GM12878 (cell line): ENCODE results near the gene TYW1B. TPM values are rescaled to one million over a fixed set of nuclear protein-coding genes. Genes with fewer than 3 reads are reported as not detected.
"Not testable (repeated sequence)": the region's sequence is repeated elsewhere in the genome, so short reads cannot be mapped to it uniquely, and the experiment has no call there.

ENCODE experiments used
- ATAC-seq: fragments of 200-7000 bp; cut with Tn5 transposase; 3 replicates; pipeline ENCODE4 v1.9.1; 2020; ENCODE audit warnings: mild to moderate bottlenecking, moderate library complexity
- BruUV-seq: library from RNA; stranded (reverse); fragments of 400-500 nt; replicated peaks from 2 replicates; lab custom pipeline; 2021; lab: Mats Ljungman, UMichigan
- CTCF ChIA-PET: fragments of 300-600 bp; sonication (Branson Sonifier 250); formaldehyde crosslinking; extraction: SDS; loops from one replicate; lab custom pipeline; 2021; ENCODE audit warnings: inconsistent platforms; lab: Yijun Ruan, JAX
- POLR2A ChIA-PET: fragments of 350-600 bp; formaldehyde crosslinking; extraction: SDS; loops from one replicate; lab custom pipeline; 2021; ENCODE audit warnings: inconsistent platforms; lab: Charles Lee
- RAD21 ChIA-PET: fragments of 300-600 bp; sonication (Branson Sonifier 250); formaldehyde crosslinking; loops from one replicate; lab custom pipeline; 2023; ENCODE audit warnings: antibody characterized with exemption; ENCODE audit not compliant: unreplicated experiment; lab: Charles Lee
- SMC1A ChIA-PET: fragments of 300-600 bp; sonication (Branson Sonifier 250); formaldehyde crosslinking; loops from one replicate; lab custom pipeline; 2023; ENCODE audit not compliant: unreplicated experiment, uncharacterized antibody; lab: Charles Lee
- DNase-seq: peaks from one replicate; pipeline ENCODE4 v3.0.0-alpha.2; 2011; ENCODE audit warnings: low read depth, low spot score
- FAIRE-seq: peaks from 3 replicates; lab custom pipeline; 2011; peaks lifted over from hg19 to GRCh38; lab: Jason Lieb, UNC
- H2AFZ ChIP-seq: 2 replicates; pipeline ENCODE4 v1.6.0; 2011; ENCODE audit warnings: low read depth, low read length, control low read depth; ENCODE audit not compliant: control insufficient read depth
- H3K27ac ChIP-seq: 2 replicates; pipeline ENCODE4 v1.5.1; 2011; ENCODE audit warnings: control low read depth; ENCODE audit not compliant: control insufficient read depth, insufficient read depth
- H3K27me3 ChIP-seq, 2 experiments: replicated peaks in 1 of 2; 2 replicates each; pipeline versions ENCODE4 v1.6.0 to v1.6.1; 2011; ENCODE audit warnings: low read length in 1 of 2; ENCODE audit not compliant: control insufficient read depth in 2 of 2, insufficient read depth in 2 of 2
- H3K36me3 ChIP-seq, 2 experiments: 2 replicates each; pipeline ENCODE4 v1.5.1; 2011; ENCODE audit warnings: low read length in 1 of 2; ENCODE audit not compliant: control insufficient read depth in 2 of 2, insufficient read depth in 2 of 2
- H3K4me1 ChIP-seq: 2 replicates; pipeline ENCODE4 v1.6.1; 2011; ENCODE audit warnings: mild to moderate bottlenecking, low read length, moderate library complexity, mixed read lengths; ENCODE audit not compliant: control insufficient read depth, insufficient read depth
- H3K4me2 ChIP-seq: 2 replicates; pipeline ENCODE4 v1.6.0; 2011; ENCODE audit warnings: control low read depth; ENCODE audit not compliant: control insufficient read depth, insufficient read depth
- H3K4me3 ChIP-seq: fragments of 200-600 bp; sonication (generic); 2 replicates; pipeline ENCODE4 v1.5.1; 2016
- H3K79me2 ChIP-seq: 2 replicates; pipeline ENCODE4 v1.6.0; 2011; ENCODE audit warnings: low read length; ENCODE audit not compliant: control insufficient read depth, insufficient read depth
- H3K9ac ChIP-seq: 2 replicates; pipeline ENCODE4 v1.8.0; 2011; ENCODE audit warnings: low read length, control low read depth, mixed read lengths; ENCODE audit not compliant: control insufficient read depth, insufficient read depth
- H3K9me3 ChIP-seq: replicated peaks from 3 replicates; pipeline ENCODE4 v1.5.1; 2011; ENCODE audit warnings: mild to moderate bottlenecking, low read length; ENCODE audit not compliant: control insufficient read depth, insufficient read depth
- H4K20me1 ChIP-seq: 2 replicates; pipeline ENCODE4 v1.6.0; 2011; ENCODE audit not compliant: control insufficient read depth, insufficient read depth
- BACH1 ChIP-seq: fragments of 450-650 bp; IDR thresholded peaks from 2 replicates; pipeline ENCODE4 v1.6.1; 2017; ENCODE audit warnings: mild to moderate bottlenecking, borderline replicate concordance
- BCL11A ChIP-seq: IDR thresholded peaks from 2 replicates; pipeline ENCODE4 v1.6.1; 2011; ENCODE audit warnings: low read depth, low read length
- BHLHE40 ChIP-seq, 2 experiments: fragments of 450-650 bp in 1 of 2; IDR thresholded peaks; 2 replicates each; pipeline ENCODE4 v1.6.1; 2011 to 2017; ENCODE audit warnings: low read depth in 2 of 2, borderline replicate concordance in 1 of 2, improper control_type of control experiment in 1 of 2, low read length in 1 of 2, mild to moderate bottlenecking in 1 of 2
- BMI1 ChIP-seq: fragments of 450-650 bp; IDR thresholded peaks from 2 replicates; pipeline ENCODE4 v1.6.1; 2016; ENCODE audit warnings: mild to moderate bottlenecking, moderate library complexity, borderline replicate concordance
- CHD2 ChIP-seq: IDR thresholded peaks from 2 replicates; pipeline ENCODE4 v1.6.1; 2011; ENCODE audit warnings: low read depth, low read length, improper control_type of control experiment, borderline replicate concordance
- DPF2 ChIP-seq: fragments of 450-650 bp; IDR thresholded peaks from 2 replicates; pipeline ENCODE4 v1.6.1; 2017; ENCODE audit warnings: mild to moderate bottlenecking
- EED ChIP-seq: sonication (generic); IDR thresholded peaks from 2 replicates; pipeline ENCODE4 v1.6.1; 2016; ENCODE audit warnings: antibody characterized with exemption, low read depth
- EP300 ChIP-seq, 2 experiments: fragments of 150-350 bp in 1 of 2; IDR thresholded peaks; 2 replicates each; pipeline ENCODE4 v1.6.1; 2011 to 2012; ENCODE audit warnings: low read depth in 2 of 2, low read length in 2 of 2, borderline replicate concordance in 1 of 2, improper control_type of control experiment in 1 of 2, inconsistent platforms in 1 of 2; ENCODE audit not compliant: control insufficient read depth in 1 of 2
- GATAD2B ChIP-seq: fragments of 450-650 bp; conservative IDR thresholded peaks from 2 replicates; pipeline ENCODE4 v1.6.1; 2017; ENCODE audit warnings: low read depth, mild to moderate bottlenecking, moderate library complexity
- IKZF1 ChIP-seq: fragments of 450-650 bp; conservative IDR thresholded peaks from 2 replicates; pipeline ENCODE4 v1.6.1; 2017; ENCODE audit warnings: antibody characterized with exemption, mild to moderate bottlenecking
- IKZF2 ChIP-seq, 2 experiments: fragments of 450-650 bp; IDR thresholded peaks; 2 replicates each; pipeline ENCODE4 v1.6.1; 2017; ENCODE audit warnings: mild to moderate bottlenecking in 2 of 2, moderate library complexity in 2 of 2
- MEF2B ChIP-seq: fragments of 450-650 bp; IDR thresholded peaks from 2 replicates; pipeline ENCODE4 v1.6.1; 2018; ENCODE audit warnings: mild to moderate bottlenecking, moderate library complexity; ENCODE audit not compliant: partially characterized antibody, poor library complexity, severe bottlenecking
- MTA2 ChIP-seq: fragments of 450-650 bp; IDR thresholded peaks from 2 replicates; pipeline ENCODE4 v1.6.1; 2016; ENCODE audit warnings: low read depth, mild to moderate bottlenecking, moderate library complexity
- NBN ChIP-seq: fragments of 450-650 bp; IDR thresholded peaks from 2 replicates; pipeline ENCODE4 v1.6.1; 2016
- NR2F1 ChIP-seq: fragments of 450-650 bp; conservative IDR thresholded peaks from 2 replicates; pipeline ENCODE4 v1.6.1; 2017; ENCODE audit warnings: mild to moderate bottlenecking
- PAX5 ChIP-seq: IDR thresholded peaks from 2 replicates; pipeline ENCODE4 v1.6.1; 2011; ENCODE audit warnings: low read depth, low read length, borderline replicate concordance
- RB1 ChIP-seq: fragments of 450-650 bp; formaldehyde crosslinking; IDR thresholded peaks from 2 replicates; pipeline ENCODE4 v1.6.1; 2017; ENCODE audit warnings: mild to moderate bottlenecking, borderline replicate concordance
- RUNX3 ChIP-seq: IDR thresholded peaks from 2 replicates; pipeline ENCODE4 v1.6.1; 2012; ENCODE audit warnings: low read length, inconsistent platforms
- TCF12 ChIP-seq: IDR thresholded peaks from 2 replicates; pipeline ENCODE4 v1.6.1; 2011; ENCODE audit warnings: low read depth, mild to moderate bottlenecking, low read length
- WGBS: methylation state at CpG from one replicate; pipeline ENCODE4 v1.1.6; 2016; ENCODE audit warnings: low lambda C conversion rate; ENCODE audit not compliant: insufficient replicate concordance, insufficient coverage; ENCODE audit errors: missing lambda C conversion rate; 5-methylcytosine and 5-hydroxymethylcytosine counted together
- in situ Hi-C: fragments of 300-500 bp; cut with MboI; formaldehyde crosslinking; loops from 9 replicates; pipeline ENCODE4 v1.14.3; 2018; ENCODE audit warnings: mixed read lengths
- intact Hi-C: fragments of 100-400 bp; cut with micrococcal nuclease; formaldehyde crosslinking; loops from one replicate; pipeline ENCODE4 v1.14.2; 2022; ENCODE audit not compliant: unreplicated experiment
- polyA plus RNA-seq, 11 experiments: library from polyadenylated mRNA; depleted of rRNA in 4 of 11; unstranded in 6 of 11; stranded (reverse) in 5 of 11; fragments of >200 nt; fragmentation: Nextera tagmentation in 4 of 11; fragmentation: Illumina TruSeq in 1 of 11; extraction: Ambion mirVana in 4 of 11; extraction: Trizol in 1 of 11; gene quantifications; 1 replicate in 1 of 11; 2 replicates in 10 of 11; pipeline versions ENCODE4 v1.2.1 to v1.2.3, GENCODE V29; 2011 to 2016; ENCODE audit warnings: inconsistent platforms in 2 of 11, missing spikeins in 2 of 11, low read depth in 1 of 11
- total RNA-seq, 4 experiments: library from RNA; depleted of rRNA in 3 of 4; stranded (reverse); fragments of >200 nt in 3 of 4; fragmentation: Illumina TruSeq in 1 of 4; extraction: Trizol in 1 of 4; gene quantifications; 2 replicates each; pipeline versions ENCODE4 v1.2.1 to v1.2.3, GENCODE V29; 2013 to 2021
- TF ChIP-seq, protein P1 (sequence below): fragments of 450-650 bp; IDR thresholded peaks from 2 replicates; pipeline ENCODE4 v1.6.1; 2017; ENCODE audit warnings: low read depth, mild to moderate bottlenecking, moderate library complexity
- TF ChIP-seq, protein P2 (sequence below): fragments of 450-650 bp; IDR thresholded peaks from 2 replicates; pipeline ENCODE4 v1.6.1; 2016; ENCODE audit warnings: mild to moderate bottlenecking

The TYW1B gene
- total and polyA plus RNA-seq, 10 of the 15 experiments (the other 5 are each of a cell fraction or from before 2014, with no cell fraction given) = 3.5 to 6.6 (median 5.3) TPM

DNA sequence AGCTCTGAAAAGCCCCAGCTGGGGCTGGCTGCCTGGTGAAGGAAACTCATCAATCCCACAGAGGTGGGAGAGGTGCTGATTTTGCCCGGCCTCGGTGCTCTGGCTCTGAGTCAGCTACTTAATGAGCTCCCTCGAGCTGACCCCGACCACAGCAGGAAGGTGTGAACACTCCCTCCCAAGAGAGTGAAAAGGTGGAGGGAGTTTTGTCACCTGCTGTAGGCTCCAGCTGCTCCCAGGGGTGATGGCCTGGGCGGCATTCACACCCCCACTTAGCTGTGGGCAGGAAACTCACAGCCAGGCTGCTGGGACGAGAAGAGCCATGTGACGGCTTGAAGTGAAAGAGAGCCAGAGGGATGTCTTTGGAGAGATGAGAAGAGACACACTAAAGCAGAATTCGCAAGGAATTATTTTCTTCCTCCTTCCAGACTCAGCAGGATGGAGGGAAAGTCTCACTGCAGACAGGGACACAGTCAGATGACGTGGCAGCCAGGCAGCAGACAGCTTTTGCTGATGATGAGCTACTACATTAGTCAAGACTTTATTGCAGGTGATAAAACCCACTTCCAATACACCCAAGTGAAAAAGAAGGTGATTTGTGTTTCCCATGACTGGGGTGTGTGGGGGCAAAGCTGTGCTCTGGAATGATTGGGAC lies 281.3 kb downstream of the TYW1B start:
- CTCF ChIA-PET = interaction anchor here (1.2 kb wide), 1 partner anchor 239 kb away, joined by 5 read pairs; no protein-coding TSS in a partner anchor
- H3K9me3 ChIP-seq, H3K9ac ChIP-seq, H3K4me2 ChIP-seq, BruUV-seq, H3K27ac ChIP-seq, intact Hi-C loops, SMC1A ChIA-PET, H4K20me1 ChIP-seq, POLR2A ChIA-PET, H3K4me1 ChIP-seq, H3K79me2 ChIP-seq, H3K27me3 ChIP-seq, in situ Hi-C loops, H2AFZ ChIP-seq, H3K4me3 ChIP-seq, H3K36me3 ChIP-seq: not testable (repeated sequence)
- RAD21 ChIA-PET = interaction anchor here (1.0 kb wide), 1 partner anchor 53 kb away, joined by 4 read pairs; no protein-coding TSS in a partner anchor
- FAIRE-seq = peak; percentile 83
- DNase-seq = peak; percentile 24
- WGBS = 17% methylated on average over 9 of the region's 9 CpGs
- peak; percentile 92 for ATAC-seq
- peak; percentile 77; the same call in 1 of the 2 replicates for TF ChIP-seq TCF12
- peak; percentile 47; the same call in 1 of the 2 replicates for TF ChIP-seq NBN
- 0 out of 2 replicates have a peak, but pooled peaks have one; percentile 25 for TF ChIP-seq PAX5
- TF ChIP-seq BHLHE40 (IDR thresholded peaks at IDR 0.05; ENCODE audit: borderline replicate concordance in 1 of 2, low read depth in 2 of 2, low read length in 1 of 2) = peak; percentile 41 to 87; a peak in 3 of 4 replicates
- TF ChIP-seq IKZF2 (IDR thresholded peaks at IDR 0.05) = peak; percentile 98
- TF ChIP-seq MTA2 = peak; percentile 98
- TF ChIP-seq IKZF1 = peak; percentile 96
- TF ChIP-seq, protein P1, sequence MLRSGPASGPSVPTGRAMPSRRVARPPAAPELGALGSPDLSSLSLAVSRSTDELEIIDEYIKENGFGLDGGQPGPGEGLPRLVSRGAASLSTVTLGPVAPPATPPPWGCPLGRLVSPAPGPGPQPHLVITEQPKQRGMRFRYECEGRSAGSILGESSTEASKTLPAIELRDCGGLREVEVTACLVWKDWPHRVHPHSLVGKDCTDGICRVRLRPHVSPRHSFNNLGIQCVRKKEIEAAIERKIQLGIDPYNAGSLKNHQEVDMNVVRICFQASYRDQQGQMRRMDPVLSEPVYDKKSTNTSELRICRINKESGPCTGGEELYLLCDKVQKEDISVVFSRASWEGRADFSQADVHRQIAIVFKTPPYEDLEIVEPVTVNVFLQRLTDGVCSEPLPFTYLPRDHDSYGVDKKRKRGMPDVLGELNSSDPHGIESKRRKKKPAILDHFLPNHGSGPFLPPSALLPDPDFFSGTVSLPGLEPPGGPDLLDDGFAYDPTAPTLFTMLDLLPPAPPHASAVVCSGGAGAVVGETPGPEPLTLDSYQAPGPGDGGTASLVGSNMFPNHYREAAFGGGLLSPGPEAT = peak; percentile 96
- peak; percentile 59; the same call in 1 of the 2 replicates for TF ChIP-seq BMI1
- peak; percentile 74; the same call in 1 of the 2 replicates for TF ChIP-seq GATAD2B
- 0 out of 2 replicates have a peak, but pooled peaks have one; percentile 24 for TF ChIP-seq RB1
- TF ChIP-seq, protein P2, sequence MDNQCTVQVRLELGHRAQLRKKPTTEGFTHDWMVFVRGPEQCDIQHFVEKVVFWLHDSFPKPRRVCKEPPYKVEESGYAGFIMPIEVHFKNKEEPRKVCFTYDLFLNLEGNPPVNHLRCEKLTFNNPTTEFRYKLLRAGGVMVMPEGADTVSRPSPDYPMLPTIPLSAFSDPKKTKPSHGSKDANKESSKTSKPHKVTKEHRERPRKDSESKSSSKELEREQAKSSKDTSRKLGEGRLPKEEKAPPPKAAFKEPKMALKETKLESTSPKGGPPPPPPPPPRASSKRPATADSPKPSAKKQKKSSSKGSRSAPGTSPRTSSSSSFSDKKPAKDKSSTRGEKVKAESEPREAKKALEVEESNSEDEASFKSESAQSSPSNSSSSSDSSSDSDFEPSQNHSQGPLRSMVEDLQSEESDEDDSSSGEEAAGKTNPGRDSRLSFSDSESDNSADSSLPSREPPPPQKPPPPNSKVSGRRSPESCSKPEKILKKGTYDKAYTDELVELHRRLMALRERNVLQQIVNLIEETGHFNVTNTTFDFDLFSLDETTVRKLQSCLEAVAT = peak; percentile 57
- peak; percentile 31; the same call in 1 of the 2 replicates for TF ChIP-seq CHD2
- peak; percentile 88; the same call in 1 of the 2 replicates for TF ChIP-seq BACH1
- peak in 1 of 2 experiments; percentile 67; a peak in 2 of 4 replicates for TF ChIP-seq EP300 (IDR thresholded peaks at IDR 0.05; ENCODE audit: borderline replicate concordance in 1 of 2, control insufficient read depth in 1 of 2, low read depth in 2 of 2, low read length in 2 of 2)
- peak; percentile 66 for TF ChIP-seq EED
- peak; percentile 84 for TF ChIP-seq DPF2
- TF ChIP-seq BCL11A = peak; percentile 84; the same call in 1 of the 2 replicates
- peak; percentile 95 for TF ChIP-seq MEF2B
- TF ChIP-seq RUNX3 = peak; percentile 50
- peak; percentile 92 for TF ChIP-seq NR2F1
